Measurements from ENCODE around the gene NR3C2. TPM values are rescaled to one million over a fixed set of nuclear protein-coding genes. Genes with fewer than 3 reads are reported as not detected.

The NR3C2 gene
- total RNA-seq, 1 donor from 2014 or later, result 11.5 TPM

GRCh38 chr4:148159793-148160192 lies 282.4 kb downstream of the NR3C2 start:
- peaks cover 20% of the 10 kb centered on the region for H3K4me1 Mint-ChIP-seq (ENCODE audit: unreplicated experiment)
- no peak overlapping the region for H3K27ac Mint-ChIP-seq
- TF ChIP-seq CTCF (conservative IDR thresholded peaks at IDR 0.05), result no peak
- no peak for DNase-seq (ENCODE audit: extremely low spot score, unreplicated experiment)
- H3K4me3 Mint-ChIP-seq, result no peak overlapping the region
- H3K27me3 Mint-ChIP-seq, result no peaks in the 10 kb centered on the region
- H3K36me3 Mint-ChIP-seq, result peaks cover 4% of the 10 kb centered on the region
- peaks cover 4% of the 10 kb centered on the region for H3K9me3 Mint-ChIP-seq

GRCh38 chr4:148154769-148155168 lies 287.4 kb downstream of the NR3C2 start:
- H3K9me3 Mint-ChIP-seq, result peaks cover 5% of the 10 kb centered on the region
- peaks cover 4% of the 10 kb centered on the region for H3K36me3 Mint-ChIP-seq
- H3K27ac Mint-ChIP-seq, result no peak overlapping the region
- H3K4me1 Mint-ChIP-seq (ENCODE audit: unreplicated experiment), result no peaks in the 10 kb centered on the region
- no peak for DNase-seq (ENCODE audit: extremely low spot score, unreplicated experiment)
- H3K4me3 Mint-ChIP-seq, result no peak overlapping the region
- H3K27me3 Mint-ChIP-seq, result no peaks in the 10 kb centered on the region
- no peak for TF ChIP-seq CTCF (conservative IDR thresholded peaks at IDR 0.05)

DNA sequence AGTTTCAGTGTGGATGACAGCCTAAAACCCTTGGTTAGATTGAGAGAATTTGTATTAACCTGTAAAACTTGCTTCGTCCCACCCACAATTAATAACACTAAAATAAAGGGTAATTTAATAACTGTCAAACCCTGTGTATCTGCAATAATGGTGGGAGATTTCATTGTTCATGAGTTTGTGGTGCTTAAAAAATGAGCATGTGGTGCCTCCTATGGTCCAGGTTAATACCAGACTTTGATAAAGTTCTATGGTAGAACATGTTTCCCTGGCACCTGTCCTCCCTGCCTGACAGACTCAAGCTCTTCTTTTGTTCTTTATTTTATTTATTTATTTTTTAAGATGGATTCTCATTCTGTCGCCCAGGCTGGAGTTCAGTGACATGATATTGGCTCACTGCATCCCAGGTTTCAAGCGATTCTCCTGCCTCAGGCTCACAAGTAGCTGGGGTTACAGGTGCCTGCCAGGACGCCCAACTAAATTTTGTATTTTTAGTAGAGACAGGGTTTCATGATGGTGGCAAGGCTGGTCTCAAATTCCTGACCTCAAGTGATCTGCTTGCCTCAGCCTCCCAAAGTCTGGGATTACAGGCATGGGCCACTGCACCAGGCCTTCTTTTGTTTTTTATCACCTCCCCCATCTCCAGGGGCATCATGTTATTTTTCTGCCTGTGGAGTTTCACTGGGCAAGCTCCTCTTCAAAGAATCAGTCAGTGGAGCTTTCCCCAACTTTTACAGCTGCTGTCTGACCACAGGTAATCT lies 289.2 kb downstream of the NR3C2 start:
- Mint-ChIP-seq H3K9me3 (peaks cover 5% of the 10 kb centered on the region), H3K27ac (no peak overlapping the region), H3K4me3 (no peak overlapping the region)

DNA sequence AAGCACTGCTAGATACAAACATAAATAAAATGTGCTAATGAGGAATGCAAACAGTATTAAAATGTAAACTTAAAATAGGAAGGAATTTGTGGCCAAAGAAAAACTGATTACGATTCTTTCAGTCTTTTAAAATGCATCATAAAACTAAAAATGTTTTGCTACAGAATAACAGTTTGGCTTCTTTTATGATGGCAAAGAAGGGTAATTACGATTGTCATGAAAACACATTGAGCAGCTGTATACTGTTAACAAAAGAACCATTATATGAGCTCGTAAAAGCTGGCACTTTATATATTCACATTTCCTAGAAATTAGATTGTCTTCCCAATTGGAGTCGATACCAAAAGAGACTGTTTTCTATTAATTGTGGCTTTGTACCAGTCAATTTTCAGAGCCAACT lies 290.4 kb downstream of the NR3C2 start:
- no peak for TF ChIP-seq CTCF (conservative IDR thresholded peaks at IDR 0.05)
- Mint-ChIP-seq H3K9me3 (peaks cover 5% of the 10 kb centered on the region), H3K27ac (no peak overlapping the region), H3K36me3 (peaks cover 4% of the 10 kb centered on the region), H3K27me3 (no peaks in the 10 kb centered on the region), H3K4me3 (no peak overlapping the region), H3K4me1 (ENCODE audit: unreplicated experiment) (no peaks in the 10 kb centered on the region)
- DNase-seq (ENCODE audit: extremely low spot score, unreplicated experiment), result no peak

More for the DNA sequence above, 289.2 kb downstream of the NR3C2 start:
- peaks cover 4% of the 10 kb centered on the region for H3K36me3 Mint-ChIP-seq
- no peaks in the 10 kb centered on the region for H3K4me1 Mint-ChIP-seq (ENCODE audit: unreplicated experiment)
- H3K27me3 Mint-ChIP-seq, result no peaks in the 10 kb centered on the region
- no peak for DNase-seq (ENCODE audit: extremely low spot score, unreplicated experiment)
- TF ChIP-seq CTCF (conservative IDR thresholded peaks at IDR 0.05), result no peak

GRCh38 chr4:148145475-148145874 lies 296.7 kb downstream of the NR3C2 start:
- Mint-ChIP-seq H3K27ac (no peak overlapping the region), H3K4me1 (ENCODE audit: unreplicated experiment) (peaks cover 6% of the 10 kb centered on the region), H3K9me3 (no peaks in the 10 kb centered on the region), H3K4me3 (no peak overlapping the region), H3K36me3 (no peaks in the 10 kb centered on the region), H3K27me3 (no peaks in the 10 kb centered on the region)
- DNase-seq (ENCODE audit: extremely low spot score, unreplicated experiment), result no peak
- TF ChIP-seq CTCF (conservative IDR thresholded peaks at IDR 0.05), result no peak

Data from type B pancreatic cell (in vitro differentiated cells).